Measurements from ENCODE around the gene NPPC.
"Not testable (repeated sequence)": the region's sequence is repeated elsewhere in the genome, so short reads cannot be mapped to it uniquely, and the experiment has no call there.

The NPPC gene

GRCh38 chr2:231919341-231920035, 6.7 kb downstream of the NPPC start:
- no peak for DNase-seq

- DNase-seq = no peak
Measured at GRCh38 chr2:231918501-231919330, 7.5 kb downstream of the NPPC start.

GRCh38 chr2:231917280-231918066, 8.7 kb downstream of the NPPC start:
- DNase-seq = no peak

- no peak for DNase-seq
Measured at GRCh38 chr2:231914077-231914690, 12.0 kb downstream of the NPPC start.

GRCh38 chr2:231911381-231911780, 14.8 kb downstream of the NPPC start:
- DNase-seq = no peak

- DNase-seq = peak; percentile 31
Measured at GRCh38 chr2:231910771-231911170, 15.4 kb downstream of the NPPC start.

- DNase-seq = not testable (repeated sequence)
Measured at GRCh38 chr2:231910161-231910560, 16.0 kb downstream of the NPPC start.

GRCh38 chr2:231909631-231910030, 16.6 kb downstream of the NPPC start:
- DNase-seq = no peak

- no peak for DNase-seq
Measured at GRCh38 chr2:231908584-231908983, 17.6 kb downstream of the NPPC start.

GRCh38 chr2:231907765-231908164, 18.4 kb downstream of the NPPC start:
- DNase-seq = no peak

- DNase-seq = no peak
Measured at GRCh38 chr2:231905026-231905425, 21.2 kb downstream of the NPPC start.

GRCh38 chr2:231904161-231904611, 22.0 kb downstream of the NPPC start:
- peak; percentile 36 for DNase-seq

- DNase-seq = no peak
Measured at GRCh38 chr2:231902598-231902997, 23.6 kb downstream of the NPPC start.

GRCh38 chr2:231900972-231901371, 25.2 kb downstream of the NPPC start:
- peak; percentile 23 for DNase-seq

GRCh38 chr2:231900486-231900942, 25.7 kb downstream of the NPPC start:
- DNase-seq = peak; percentile 86

- no peak for DNase-seq
Measured at GRCh38 chr2:231894566-231895380, 31.4 kb downstream of the NPPC start.

- DNase-seq = no peak
Measured at GRCh38 chr2:231891514-231891905, 34.7 kb downstream of the NPPC start.

GRCh38 chr2:231890896-231891513, 35.2 kb downstream of the NPPC start:
- peak; percentile 45 for DNase-seq

- DNase-seq = no peak
Measured at GRCh38 chr2:231887756-231888155, 38.4 kb downstream of the NPPC start.

GRCh38 chr2:231886071-231886681, 40.0 kb downstream of the NPPC start:
- no peak for DNase-seq
